Mesothelial cell of epicardium (in vitro differentiated cells): ENCODE data around the gene FSCN2. TPM values are rescaled to one million over a fixed set of nuclear protein-coding genes. Genes with fewer than 3 reads are reported as not detected.

Experiments
- DNase-seq, 2 experiments: peaks; one replicate each; pipeline ENCODE4 v3.0.0; 2021; ENCODE audit warnings: low spot score in 2 of 2; ENCODE audit not compliant: unreplicated experiment in 2 of 2
- H3K27ac Mint-ChIP-seq: 2 replicates; pipeline ENCODE4 v1.8.0; 2021; ENCODE audit warnings: mixed read lengths
- H3K27me3 Mint-ChIP-seq: 2 replicates; pipeline ENCODE4 v1.8.0; 2021; ENCODE audit warnings: low read depth, mixed read lengths
- H3K36me3 Mint-ChIP-seq: 2 replicates; pipeline ENCODE4 v1.8.0; 2021; ENCODE audit warnings: mixed read lengths
- H3K4me1 Mint-ChIP-seq: 2 replicates; pipeline ENCODE4 v1.8.0; 2021; ENCODE audit warnings: mixed read lengths
- H3K4me3 Mint-ChIP-seq: 2 replicates; pipeline ENCODE4 v1.8.0; 2021; ENCODE audit warnings: mild to moderate bottlenecking, moderate library complexity, mixed read lengths
- H3K9me3 Mint-ChIP-seq: 2 replicates; pipeline ENCODE4 v1.8.0; 2021; ENCODE audit warnings: mixed read lengths
- CTCF ChIP-seq: fragments of 200-600 bp; sonication (generic); IDR thresholded peaks from one replicate; pipeline ENCODE4 v1.5.0; 2021; ENCODE audit warnings: antibody characterized with exemption; ENCODE audit not compliant: unreplicated experiment
- total RNA-seq: library from RNA; stranded (reverse); gene quantifications from 3 replicates; pipeline ENCODE4 v1.2.1, GENCODE V29; 2021

Gene FSCN2
- total RNA-seq, 1 donor from 2014 or later, result 17.3 TPM

- Mint-ChIP-seq H3K4me3 (peak overlapping the region; percentile 82), H3K9me3 (no peaks in the 10 kb centered on the region), H3K36me3 (peaks cover 17% of the 10 kb centered on the region), H3K27me3 (no peaks in the 10 kb centered on the region), H3K4me1 (peaks cover 25% of the 10 kb centered on the region), H3K27ac (peak overlapping the region; percentile 87)
- TF ChIP-seq CTCF, result no peak
- DNase-seq, result no peak
These were observed 25.5 kb downstream of the FSCN2 start for GRCh38 chr17:81553616-81554181.

- Mint-ChIP-seq H3K36me3 (peaks cover 10% of the 10 kb centered on the region), H3K4me1 (peaks cover 21% of the 10 kb centered on the region), H3K27ac (no peak overlapping the region), H3K4me3 (no peak overlapping the region), H3K27me3 (no peaks in the 10 kb centered on the region), H3K9me3 (no peaks in the 10 kb centered on the region)
- no peak for DNase-seq
- no peak for TF ChIP-seq CTCF
These were observed 28.1 kb downstream of the FSCN2 start for GRCh38 chr17:81556175-81556691.

GRCh38 chr17:81556863-81557262 is 28.7 kb downstream of the FSCN2 start:
- Mint-ChIP-seq H3K36me3 (peaks cover 12% of the 10 kb centered on the region), H3K27ac (no peak overlapping the region), H3K9me3 (no peaks in the 10 kb centered on the region), H3K4me3 (no peak overlapping the region), H3K4me1 (peaks cover 18% of the 10 kb centered on the region), H3K27me3 (no peaks in the 10 kb centered on the region)
- no peak for TF ChIP-seq CTCF
- DNase-seq, result no peak

GRCh38 chr17:81557276-81558114 is 29.3 kb downstream of the FSCN2 start:
- H3K4me1 Mint-ChIP-seq, result peaks cover 18% of the 10 kb centered on the region
- no peak for TF ChIP-seq CTCF
- H3K36me3 Mint-ChIP-seq, result peaks cover 14% of the 10 kb centered on the region
- H3K4me3 Mint-ChIP-seq, result no peak overlapping the region
- no peak overlapping the region for H3K27ac Mint-ChIP-seq
- H3K27me3 Mint-ChIP-seq, result no peaks in the 10 kb centered on the region
- H3K9me3 Mint-ChIP-seq, result no peaks in the 10 kb centered on the region
- DNase-seq, result no peak

GRCh38 chr17:81558115-81558468 is 29.9 kb downstream of the FSCN2 start:
- no peaks in the 10 kb centered on the region for H3K27me3 Mint-ChIP-seq
- H3K9me3 Mint-ChIP-seq, result no peaks in the 10 kb centered on the region
- H3K4me3 Mint-ChIP-seq, result no peak overlapping the region
- no peak for TF ChIP-seq CTCF
- no peak overlapping the region for H3K27ac Mint-ChIP-seq
- H3K36me3 Mint-ChIP-seq, result peaks cover 16% of the 10 kb centered on the region
- peaks cover 14% of the 10 kb centered on the region for H3K4me1 Mint-ChIP-seq
- no peak for DNase-seq
